Aorta (tissue), 5 donors: ENCODE measurements around the gene TMEM135. TPM values are rescaled to one million over a fixed set of nuclear protein-coding genes. Genes with fewer than 3 reads are reported as not detected.
"Not testable (repeated sequence)": the region's sequence is repeated elsewhere in the genome, so short reads cannot be mapped to it uniquely, and the experiment has no call there.

Experiments
- ATAC-seq: fragments of 200-7000 bp; cut with Tn5 transposase; one replicate; pipeline ENCODE4 v1.9.1; 2022; ENCODE audit warnings: moderate library complexity; ENCODE audit not compliant: low FRiP score
- DNase-seq, 2 donors: peaks; one replicate each; pipeline ENCODE4 v3.0.0-alpha.2; 2020
- H3K27ac ChIP-seq, 2 donors: one replicate each; pipeline ENCODE4 v1.5.1; 2013; ENCODE audit warnings: low read length in 2 of 2, mild to moderate bottlenecking in 2 of 2, moderate library complexity in 2 of 2, control low read depth in 1 of 2, inconsistent platforms in 1 of 2, low read depth in 1 of 2
- H3K27me3 ChIP-seq, 2 donors: one replicate each; pipeline ENCODE4 v1.6.1; 2013; ENCODE audit warnings: control low read depth in 1 of 2, low read length in 1 of 2, mild to moderate bottlenecking in 1 of 2, moderate library complexity in 1 of 2; ENCODE audit not compliant: insufficient read depth in 2 of 2, control insufficient read depth in 1 of 2
- H3K36me3 ChIP-seq, 2 donors: one replicate each; pipeline ENCODE4 v1.6.1; 2013; ENCODE audit warnings: control low read depth in 1 of 2, low read length in 1 of 2, mild to moderate bottlenecking in 1 of 2; ENCODE audit not compliant: insufficient read depth in 2 of 2, control insufficient read depth in 1 of 2
- H3K4me1 ChIP-seq, 2 donors: one replicate each; pipeline ENCODE4 v1.6.1; 2013; ENCODE audit warnings: low read length in 2 of 2, control low read depth in 1 of 2, mild to moderate bottlenecking in 1 of 2, moderate library complexity in 1 of 2; ENCODE audit not compliant: insufficient read depth in 2 of 2, control insufficient read depth in 1 of 2
- H3K4me3 ChIP-seq, 2 donors: one replicate each; pipeline ENCODE4 v1.5.1; 2013; ENCODE audit warnings: low read length in 2 of 2, control low read depth in 1 of 2, mild to moderate bottlenecking in 1 of 2
- H3K9me3 ChIP-seq: one replicate; pipeline ENCODE4 v1.6.1; 2013; ENCODE audit warnings: mild to moderate bottlenecking, low read length; ENCODE audit not compliant: control insufficient read depth
- WGBS, 2 donors: extraction: QIAGEN DNeasy Blood & Tissue Kit; methylation state at CpG; one replicate each; pipeline ENCODE4 v1.1.7; 2013; 5-methylcytosine and 5-hydroxymethylcytosine counted together
- intact Hi-C, 2 donors: fragments of 100-400 bp; cut with DNase I; formaldehyde crosslinking; loops; one replicate each; pipeline versions ENCODE4 v1.14.2 to v1.15.0; 2022
- polyA plus RNA-seq, 2 donors: library from polyadenylated mRNA; stranded (reverse); fragments of 200-250 nt; gene quantifications; one replicate each; pipeline ENCODE4 v1.2.3, GENCODE V29; 2013
- total RNA-seq, 2 donors: library from RNA; stranded (reverse); fragmentation: NEBNext Ultra II Directional; extraction: Animal tissue kit (Norgen Biotek cat#: 25700); gene quantifications; one replicate each; pipeline ENCODE4 v1.2.1, GENCODE V29; 2021
- donor health status: healthy with polysubstance abuse.
- donor health status: Bipolar disorder and iron deficiency.
- donor health status: DM: no; HTN: no; CAD: no.
- donor health status: DM: no; HTN: no; CAD: no.
- donor health status: DM: yes; HTN: yes; CAD: no.

TMEM135 gene
- total and polyA plus RNA-seq, 4 donors, result 10.6 to 49.0 (median 26.9) TPM

- Histone ChIP-seq H3K27ac (no peak overlapping the region), H3K36me3 (no peaks in the 10 kb centered on the region), H3K9me3 (no peaks in the 10 kb centered on the region), H3K4me3 (no peak overlapping the region), H3K4me1 (no peaks in the 10 kb centered on the region), H3K27me3 (no peaks in the 10 kb centered on the region)
- WGBS, 2 donors, result 45 to 46% methylated on average over 2 of the region's 2 CpGs
- ATAC-seq (no peak), DNase-seq (no peak)
- intact Hi-C loops, result no loop called here
Measured at GRCh38 chr11:87180742-87181141, 143.0 kb downstream of the TMEM135 start.

DNA sequence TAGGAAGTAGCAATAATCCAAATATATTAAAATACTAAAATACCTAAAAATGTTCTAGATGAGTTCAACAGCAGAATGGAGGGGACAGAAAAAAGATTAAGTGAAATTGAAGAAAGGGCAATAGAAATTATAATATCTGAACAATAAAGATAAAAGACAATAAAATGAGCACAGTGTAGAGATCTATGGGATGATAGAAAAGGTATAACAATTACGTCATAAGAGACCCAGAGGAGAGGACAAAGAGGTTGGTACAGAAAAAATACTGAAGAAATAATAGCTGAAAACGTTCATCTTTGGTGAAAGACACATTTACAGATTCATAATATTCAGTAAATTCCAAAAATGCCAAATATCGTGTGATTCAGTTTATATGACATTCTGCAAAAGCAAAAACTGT is 143.4 kb downstream of the TMEM135 start:
- no peak for ATAC-seq
- no peak for DNase-seq
- intact Hi-C loops, result no loop called here
- H3K4me1 ChIP-seq, result no peaks in the 10 kb centered on the region
- H3K36me3 ChIP-seq, result no peaks in the 10 kb centered on the region
- H3K9me3 ChIP-seq, result no peaks in the 10 kb centered on the region
- no peak overlapping the region for H3K27ac ChIP-seq
- no peaks in the 10 kb centered on the region for H3K27me3 ChIP-seq
- H3K4me3 ChIP-seq, result no peak overlapping the region
- 64 to 70% methylated on average over 3 of the region's 3 CpGs for WGBS, 2 donors

GRCh38 chr11:87185228-87185627 is 147.5 kb downstream of the TMEM135 start:
- no peaks in the 10 kb centered on the region for H3K36me3 ChIP-seq
- H3K4me1 ChIP-seq, result no peaks in the 10 kb centered on the region
- H3K9me3 ChIP-seq, result no peaks in the 10 kb centered on the region
- H3K27me3 ChIP-seq, result no peaks in the 10 kb centered on the region
- no peak for ATAC-seq
- intact Hi-C loops, result no loop called here
- no peak for DNase-seq
- H3K4me3 ChIP-seq, result no peak overlapping the region
- WGBS, 2 donors, result 92 to 97% methylated on average over 2 of the region's 2 CpGs
- H3K27ac ChIP-seq, result no peak overlapping the region

DNA sequence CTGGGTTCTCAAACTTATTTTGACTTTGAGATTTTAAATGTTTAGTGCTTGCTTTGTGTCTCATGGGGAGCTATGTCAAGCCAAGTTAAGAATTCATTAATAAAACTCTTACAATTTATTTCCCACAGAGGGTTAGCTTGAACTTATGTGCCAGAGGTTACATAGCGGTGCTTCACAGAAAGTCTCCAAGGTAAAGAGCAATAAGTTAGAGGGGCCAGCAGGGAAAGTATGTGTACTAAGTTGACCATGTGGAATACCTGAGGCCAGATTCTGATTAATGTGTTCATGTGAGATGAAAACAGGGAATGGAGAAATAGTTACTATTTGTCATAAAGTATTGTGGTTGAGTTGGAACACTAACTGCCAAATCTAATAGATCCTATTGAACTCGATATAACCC is 149.3 kb downstream of the TMEM135 start:
- H3K4me1 ChIP-seq, result no peaks in the 10 kb centered on the region
- no peak overlapping the region for H3K4me3 ChIP-seq
- DNase-seq (no peak), ATAC-seq (no peak)
- no peak overlapping the region for H3K27ac ChIP-seq
- H3K9me3 ChIP-seq, result no peaks in the 10 kb centered on the region
- H3K27me3 ChIP-seq, result no peaks in the 10 kb centered on the region
- intact Hi-C loops, result no loop called here
- WGBS, 2 donors, result 51 to 76% methylated on average over 2 of the region's 2 CpGs
- H3K36me3 ChIP-seq, result no peaks in the 10 kb centered on the region

DNA sequence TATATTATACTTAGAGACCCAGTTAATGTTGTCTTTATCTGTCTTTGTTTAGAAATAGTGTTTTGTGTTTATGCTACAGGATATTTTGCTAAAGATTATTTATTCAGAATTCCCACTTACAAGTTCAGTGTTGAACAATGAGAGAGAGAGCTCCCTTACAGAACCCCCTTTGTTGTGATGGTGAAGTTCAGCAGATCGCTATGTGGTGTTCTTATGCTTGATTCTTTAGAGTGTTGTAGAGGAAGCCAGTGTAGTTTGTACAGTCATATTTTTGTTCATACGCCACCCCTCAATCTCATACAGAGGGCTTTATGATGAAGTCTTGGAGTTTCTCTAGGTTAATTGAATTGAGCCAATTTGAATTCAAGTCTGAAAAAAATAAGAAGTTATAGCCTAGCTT is 150.2 kb downstream of the TMEM135 start:
- Histone ChIP-seq H3K9me3 (no peaks in the 10 kb centered on the region), H3K27ac (no peak overlapping the region), H3K27me3 (no peaks in the 10 kb centered on the region), H3K4me3 (no peak overlapping the region), H3K36me3 (no peaks in the 10 kb centered on the region), H3K4me1 (no peaks in the 10 kb centered on the region)
- ATAC-seq, result no peak
- WGBS, 2 donors, result 97 to 99% methylated on average over 2 of the region's 2 CpGs
- intact Hi-C loops, result no loop called here
- DNase-seq, result no peak

- H3K9me3 ChIP-seq, ATAC-seq, H3K4me1 ChIP-seq, H3K27ac ChIP-seq, H3K36me3 ChIP-seq, DNase-seq, H3K4me3 ChIP-seq, intact Hi-C loops, H3K27me3 ChIP-seq: not testable (repeated sequence)
- WGBS, 2 donors, result 96 to 97% methylated on average over 8 of the region's 8 CpGs
Measured at GRCh38 chr11:87188396-87188795, 150.7 kb downstream of the TMEM135 start.

- WGBS, 2 donors, result 97% methylated on average over 3 of the region's 3 CpGs
- H3K9me3 ChIP-seq, H3K27me3 ChIP-seq, H3K27ac ChIP-seq, intact Hi-C loops, ATAC-seq, DNase-seq, H3K36me3 ChIP-seq, H3K4me3 ChIP-seq, H3K4me1 ChIP-seq: not testable (repeated sequence)
Measured at GRCh38 chr11:87188921-87189320, 151.2 kb downstream of the TMEM135 start.

GRCh38 chr11:87190071-87190470 is 152.3 kb downstream of the TMEM135 start:
- WGBS, 2 donors, result 81 to 93% methylated on average over 1 of the region's 1 CpG
- ATAC-seq, result no peak

DNA sequence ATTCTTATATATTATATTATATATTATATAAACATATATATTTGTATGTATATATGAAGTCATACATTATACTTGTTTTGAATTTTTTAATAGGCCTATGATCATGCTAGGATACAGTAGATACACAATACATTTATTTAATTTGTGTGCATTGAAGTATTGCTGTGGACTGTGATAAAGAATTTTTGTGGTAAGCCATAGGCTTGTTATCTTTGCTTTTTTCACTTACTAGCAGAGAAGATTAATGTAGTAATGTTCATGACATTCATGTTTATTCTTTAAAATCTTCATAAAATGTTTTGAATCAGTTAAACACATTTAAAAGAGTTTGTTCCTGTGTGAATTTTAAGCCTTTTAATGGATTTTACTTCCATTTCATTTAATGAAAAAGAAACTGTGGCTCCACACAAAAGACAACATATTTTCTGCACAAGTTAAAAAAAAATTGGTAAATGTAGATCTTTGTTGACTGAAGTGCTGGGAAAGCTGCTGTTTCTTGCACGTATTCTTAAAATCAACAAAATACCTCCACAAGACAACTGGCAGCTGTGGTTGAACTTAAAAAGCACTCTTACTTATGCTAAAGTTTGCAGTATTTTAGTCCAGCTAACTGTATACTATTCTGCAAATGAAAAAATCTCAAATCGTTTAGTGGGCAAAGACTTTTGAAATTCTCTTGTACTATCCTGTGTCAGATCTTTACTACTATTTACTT is 156.2 kb downstream of the TMEM135 start:
- Histone ChIP-seq H3K36me3 (no peaks in the 10 kb centered on the region), H3K4me3 (no peak overlapping the region), H3K27ac (no peak overlapping the region), H3K9me3 (no peaks in the 10 kb centered on the region), H3K4me1 (no peaks in the 10 kb centered on the region), H3K27me3 (no peaks in the 10 kb centered on the region)
- 60 to 67% methylated on average over 2 of the region's 2 CpGs for WGBS, 2 donors
- ATAC-seq (no peak), DNase-seq (no peak)
- intact Hi-C loops, result no loop called here

More at GRCh38 chr11:87190071-87190470, 152.3 kb downstream of the TMEM135 start:
- intact Hi-C loops, result no loop called here
- no peak for DNase-seq
- Histone ChIP-seq H3K4me3 (no peak overlapping the region), H3K36me3 (no peaks in the 10 kb centered on the region), H3K9me3 (no peaks in the 10 kb centered on the region), H3K4me1 (no peaks in the 10 kb centered on the region), H3K27me3 (no peaks in the 10 kb centered on the region), H3K27ac (no peak overlapping the region)
